Measurements from ENCODE around the gene WNT6. TPM values are rescaled to one million over a fixed set of nuclear protein-coding genes. Genes with fewer than 3 reads are reported as not detected.

The WNT6 gene
- total and polyA plus RNA-seq, 2 of the 8 experiments (the other 6 are each of a cell fraction or from before 2014, with no cell fraction given): not detected

GRCh38 chr2:218815649-218816048, 44.0 kb upstream of the WNT6 start (continued):
- TF ChIP-seq CHD7 (IDR thresholded peaks at IDR 0.05; ENCODE audit: insufficient replicate concordance, low read length) (no peak), FOSL1 (IDR thresholded peaks at IDR 0.05; ENCODE audit: insufficient read depth, low read depth, low read length) (no peak), SP2 (IDR thresholded peaks at IDR 0.05; ENCODE audit: low read length) (no peak)
